OCI-LY7 (cell line): ENCODE measurements around the gene ADGRD2.

Experiments used
- CTCF ChIP-seq: fragments of 200-600 bp; sonication (generic); conservative IDR thresholded peaks from 2 replicates; pipeline ENCODE4 v1.5.1; 2014; ENCODE audit warnings: mild to moderate bottlenecking, antibody characterized with exemption, low read length, moderate library complexity, mixed read lengths
- EZH2phosphoT487 ChIP-seq: fragments of 200-600 bp; sonication (generic); IDR thresholded peaks from 2 replicates; pipeline ENCODE4 v1.6.1; 2018; ENCODE audit warnings: low read depth, borderline replicate concordance, mild to moderate bottlenecking, mixed run types, antibody characterized with exemption, low read length, moderate library complexity, mixed read lengths

DNA sequence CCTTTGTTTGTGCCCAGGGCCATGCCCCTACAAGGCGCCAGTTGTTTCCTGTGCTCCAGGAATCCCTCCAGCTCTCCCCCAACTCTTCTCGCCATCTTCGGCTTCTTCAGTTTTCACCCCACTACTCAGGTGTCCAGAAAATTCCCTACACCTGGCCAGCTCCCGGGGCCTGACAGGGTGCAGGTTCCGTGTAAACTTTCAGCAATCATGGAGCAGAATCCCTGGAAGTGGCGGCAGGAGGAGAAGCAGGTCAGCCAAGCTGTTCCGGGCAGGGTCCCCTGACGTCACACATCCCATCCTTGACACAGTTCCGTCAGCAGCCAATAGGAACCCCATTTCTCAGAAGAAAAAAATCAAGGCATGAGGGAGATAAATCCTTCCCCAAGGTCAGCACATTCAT lies 12.2 kb upstream of the ADGRD2 start:
- TF ChIP-seq CTCF: no peak
- no peak for TF ChIP-seq EZH2phosphoT487
